ENCODE results near the gene FGFBP1. TPM values are rescaled to one million over a fixed set of nuclear protein-coding genes. Genes with fewer than 3 reads are reported as not detected.

FGFBP1 gene
- total and polyA plus RNA-seq, 2 donors from 2014 or later = 1.2 to 6.9 TPM

DNA sequence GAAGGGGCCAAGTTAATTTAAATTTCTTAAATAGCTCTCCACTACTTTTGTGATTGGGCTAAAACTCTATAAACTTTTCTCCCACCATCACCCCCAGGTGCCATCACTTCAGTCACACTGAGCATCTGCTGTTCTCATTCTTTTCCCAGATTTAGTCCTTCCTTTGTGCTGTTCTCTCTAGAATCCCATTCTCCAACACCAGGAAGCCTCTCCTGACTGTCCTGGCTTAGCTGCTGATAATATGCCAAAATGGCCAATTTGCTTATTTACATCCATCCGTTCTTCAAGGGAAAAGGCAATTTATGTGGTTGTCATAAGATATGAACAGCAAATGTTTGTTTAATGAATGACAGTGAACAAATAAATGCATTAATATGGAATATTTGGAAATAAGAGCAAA, 44.1 kb downstream of the FGFBP1 start:
- no peaks in the 10 kb centered on the region for H3K4me1 ChIP-seq (ENCODE audit: control insufficient read depth in 2 of 3, insufficient read depth in 2 of 3, low read depth in 1 of 3, low read length in 3 of 3)
- H3K4me3 ChIP-seq (ENCODE audit: low read length in 3 of 3) = no peak overlapping the region
- H3K27me3 ChIP-seq (ENCODE audit: control insufficient read depth, insufficient read depth, low read length) = no peaks in the 10 kb centered on the region
- intact Hi-C loops (cut with DNase I) = no loop called here
- no peaks in the 10 kb centered on the region for H3K9me3 ChIP-seq (ENCODE audit: control insufficient read depth in 2 of 3, insufficient read depth in 1 of 3, low read length in 3 of 3)
- H3K9ac ChIP-seq (ENCODE audit: low read length in 3 of 3) = no peak overlapping the region
- FAIRE-seq (no peak), DNase-seq (no peak)
- TF ChIP-seq, protein P1, sequence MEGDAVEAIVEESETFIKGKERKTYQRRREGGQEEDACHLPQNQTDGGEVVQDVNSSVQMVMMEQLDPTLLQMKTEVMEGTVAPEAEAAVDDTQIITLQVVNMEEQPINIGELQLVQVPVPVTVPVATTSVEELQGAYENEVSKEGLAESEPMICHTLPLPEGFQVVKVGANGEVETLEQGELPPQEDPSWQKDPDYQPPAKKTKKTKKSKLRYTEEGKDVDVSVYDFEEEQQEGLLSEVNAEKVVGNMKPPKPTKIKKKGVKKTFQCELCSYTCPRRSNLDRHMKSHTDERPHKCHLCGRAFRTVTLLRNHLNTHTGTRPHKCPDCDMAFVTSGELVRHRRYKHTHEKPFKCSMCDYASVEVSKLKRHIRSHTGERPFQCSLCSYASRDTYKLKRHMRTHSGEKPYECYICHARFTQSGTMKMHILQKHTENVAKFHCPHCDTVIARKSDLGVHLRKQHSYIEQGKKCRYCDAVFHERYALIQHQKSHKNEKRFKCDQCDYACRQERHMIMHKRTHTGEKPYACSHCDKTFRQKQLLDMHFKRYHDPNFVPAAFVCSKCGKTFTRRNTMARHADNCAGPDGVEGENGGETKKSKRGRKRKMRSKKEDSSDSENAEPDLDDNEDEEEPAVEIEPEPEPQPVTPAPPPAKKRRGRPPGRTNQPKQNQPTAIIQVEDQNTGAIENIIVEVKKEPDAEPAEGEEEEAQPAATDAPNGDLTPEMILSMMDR (IDR thresholded peaks at IDR 0.05; ENCODE audit: borderline replicate concordance, extremely low read depth, insufficient read depth) = no peak
- no peak overlapping the region for H3K27ac ChIP-seq (ENCODE audit: low read depth in 2 of 2, low read length in 2 of 2)
- H3K36me3 ChIP-seq (ENCODE audit: control insufficient read depth in 2 of 3, insufficient read depth in 3 of 3, low read length in 3 of 3) = no peaks in the 10 kb centered on the region

GRCh38 chr4:15893962-15894361, 44.6 kb downstream of the FGFBP1 start:
- no peaks in the 10 kb centered on the region for H3K36me3 ChIP-seq (ENCODE audit: control insufficient read depth in 2 of 3, insufficient read depth in 3 of 3, low read length in 3 of 3)
- H3K4me3 ChIP-seq (ENCODE audit: low read length in 3 of 3) = no peak overlapping the region
- no peak overlapping the region for H3K27ac ChIP-seq (ENCODE audit: low read depth in 2 of 2, low read length in 2 of 2)
- no peaks in the 10 kb centered on the region for H3K4me1 ChIP-seq (ENCODE audit: control insufficient read depth in 2 of 3, insufficient read depth in 2 of 3, low read depth in 1 of 3, low read length in 3 of 3)
- H3K27me3 ChIP-seq (ENCODE audit: control insufficient read depth, insufficient read depth, low read length) = no peaks in the 10 kb centered on the region
- FAIRE-seq (no peak), DNase-seq (no peak)
- H3K9me3 ChIP-seq (ENCODE audit: control insufficient read depth in 2 of 3, insufficient read depth in 1 of 3, low read length in 3 of 3) = no peaks in the 10 kb centered on the region
- no peak overlapping the region for H3K9ac ChIP-seq (ENCODE audit: low read length in 3 of 3)
- intact Hi-C loops (cut with DNase I) = no loop called here
- TF ChIP-seq, protein P1 (IDR thresholded peaks at IDR 0.05; ENCODE audit: borderline replicate concordance, extremely low read depth, insufficient read depth) = no peak

DNA sequence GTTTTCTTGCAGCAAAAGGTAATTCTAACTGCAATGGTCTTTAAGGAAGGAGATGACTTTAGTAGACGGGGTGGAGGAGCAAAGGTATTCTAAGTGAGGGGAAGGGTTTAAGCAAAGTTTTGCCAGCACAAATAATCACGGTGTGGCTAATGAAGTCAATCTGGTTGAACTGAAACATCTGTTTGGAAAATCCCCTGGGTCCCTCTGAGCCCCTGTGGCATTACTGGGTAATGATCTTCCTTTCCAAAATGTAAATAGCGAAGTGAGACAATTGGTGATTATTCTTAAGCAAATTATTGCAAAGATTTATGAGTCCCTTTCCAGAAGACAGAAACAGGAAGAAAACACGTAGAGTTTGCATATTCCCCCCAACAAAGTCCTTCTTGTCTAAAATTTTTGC, 47.2 kb downstream of the FGFBP1 start:
- no peak overlapping the region for H3K9ac ChIP-seq (ENCODE audit: low read length in 3 of 3)
- DNase-seq = no peak
- H3K27me3 ChIP-seq (ENCODE audit: control insufficient read depth, insufficient read depth, low read length) = no peaks in the 10 kb centered on the region
- H3K36me3 ChIP-seq (ENCODE audit: control insufficient read depth in 2 of 3, insufficient read depth in 3 of 3, low read length in 3 of 3) = no peaks in the 10 kb centered on the region
- no peaks in the 10 kb centered on the region for H3K9me3 ChIP-seq (ENCODE audit: control insufficient read depth in 2 of 3, insufficient read depth in 1 of 3, low read length in 3 of 3)
- no peak for FAIRE-seq
- no peak overlapping the region for H3K27ac ChIP-seq (ENCODE audit: low read depth in 2 of 2, low read length in 2 of 2)
- TF ChIP-seq, protein P1 (IDR thresholded peaks at IDR 0.05; ENCODE audit: borderline replicate concordance, extremely low read depth, insufficient read depth) = no peak
- H3K4me3 ChIP-seq (ENCODE audit: low read length in 3 of 3) = no peak overlapping the region
- intact Hi-C loops (cut with DNase I) = no loop called here
- no peaks in the 10 kb centered on the region for H3K4me1 ChIP-seq (ENCODE audit: control insufficient read depth in 2 of 3, insufficient read depth in 2 of 3, low read depth in 1 of 3, low read length in 3 of 3)

DNA sequence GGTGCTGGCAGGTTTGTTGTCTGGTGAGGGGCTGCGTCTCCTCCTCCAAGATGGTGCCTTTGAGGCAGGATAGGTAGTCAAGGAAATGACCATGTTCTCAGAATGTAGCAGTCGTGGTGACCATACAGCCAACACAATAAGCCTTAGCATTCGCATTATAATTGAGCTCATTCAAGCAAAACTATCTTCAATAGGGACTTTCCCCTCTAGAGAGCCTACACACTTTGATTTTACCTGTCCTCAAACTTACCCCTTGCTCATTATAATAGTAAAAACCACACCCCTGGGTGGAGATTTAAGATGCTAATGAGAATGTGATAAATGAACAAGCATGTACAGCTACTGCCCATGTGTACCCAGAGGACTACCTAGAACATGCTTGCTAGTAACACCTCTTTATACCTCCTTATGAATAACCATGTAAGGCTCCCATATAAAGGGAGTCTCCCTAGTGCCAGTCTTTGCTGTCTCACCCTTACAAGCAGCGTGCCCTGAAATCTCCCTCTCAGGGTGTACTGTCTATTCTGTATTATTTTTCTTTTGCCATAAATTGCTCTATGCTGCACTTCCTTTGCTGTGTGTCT, 48.2 kb downstream of the FGFBP1 start:
- Histone ChIP-seq H3K4me1 (ENCODE audit: control insufficient read depth in 2 of 3, insufficient read depth in 2 of 3, low read depth in 1 of 3, low read length in 3 of 3) (no peaks in the 10 kb centered on the region), H3K4me3 (ENCODE audit: low read length in 3 of 3) (no peak overlapping the region), H3K36me3 (ENCODE audit: control insufficient read depth in 2 of 3, insufficient read depth in 3 of 3, low read length in 3 of 3) (no peaks in the 10 kb centered on the region), H3K9ac (ENCODE audit: low read length in 3 of 3) (no peak overlapping the region), H3K27me3 (ENCODE audit: control insufficient read depth, insufficient read depth, low read length) (no peaks in the 10 kb centered on the region), H3K27ac (ENCODE audit: low read depth in 2 of 2, low read length in 2 of 2) (no peak overlapping the region), H3K9me3 (ENCODE audit: control insufficient read depth in 2 of 3, insufficient read depth in 1 of 3, low read length in 3 of 3) (no peaks in the 10 kb centered on the region)
- intact Hi-C loops (cut with DNase I) = no loop called here
- DNase-seq = no peak
- FAIRE-seq = no peak
- TF ChIP-seq, protein P1 (IDR thresholded peaks at IDR 0.05; ENCODE audit: borderline replicate concordance, extremely low read depth, insufficient read depth) = no peak

Measured in kidney (tissue), 14 donors.